UCSD-AML1 (cell line): ENCODE results near the gene MED25.

ENCODE experiments used
- DNase-seq: peaks from one replicate; lab custom pipeline; 2025; ENCODE audit not compliant: unreplicated experiment; lab: John Stamatoyannopoulos, UW

Gene MED25

DNA sequence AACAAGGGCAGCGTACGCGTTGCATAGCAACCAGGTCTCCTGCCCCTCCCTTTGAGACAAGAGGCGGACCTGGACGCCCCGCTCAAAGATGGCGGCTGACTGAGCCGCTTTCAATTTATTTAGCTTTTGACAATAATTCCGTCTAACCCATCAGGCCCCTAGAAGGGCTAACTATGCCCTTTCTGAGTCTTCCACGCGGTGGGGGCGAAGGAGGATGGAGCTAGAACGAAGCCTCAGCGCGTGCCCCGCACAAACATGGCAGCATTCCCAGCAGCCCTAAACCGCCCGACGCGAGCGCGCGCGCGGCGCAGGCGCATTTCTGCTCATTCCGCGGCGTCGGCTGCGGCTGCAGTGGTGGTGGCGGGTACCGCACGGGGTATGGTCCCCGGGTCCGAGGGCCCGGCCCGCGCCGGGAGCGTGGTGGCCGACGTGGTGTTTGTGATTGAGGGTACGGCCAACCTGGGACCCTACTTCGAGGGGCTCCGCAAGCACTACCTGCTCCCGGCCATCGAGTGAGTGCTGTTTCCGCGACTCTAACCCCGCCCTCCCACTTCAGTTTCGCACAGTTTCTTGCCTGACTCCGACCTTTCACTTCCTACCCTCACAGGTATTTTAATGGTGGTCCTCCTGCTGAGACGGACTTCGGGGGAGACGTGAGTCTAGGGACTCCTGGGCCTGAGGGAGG lies at the start of gene MED25:
TSS of gene MED25 (plus strand) at position 326 of the 685 bp plus-strand sequence. CDS start at position 379, 53 bp downstream.
- DNase-seq, result peak; percentile 89

DNA sequence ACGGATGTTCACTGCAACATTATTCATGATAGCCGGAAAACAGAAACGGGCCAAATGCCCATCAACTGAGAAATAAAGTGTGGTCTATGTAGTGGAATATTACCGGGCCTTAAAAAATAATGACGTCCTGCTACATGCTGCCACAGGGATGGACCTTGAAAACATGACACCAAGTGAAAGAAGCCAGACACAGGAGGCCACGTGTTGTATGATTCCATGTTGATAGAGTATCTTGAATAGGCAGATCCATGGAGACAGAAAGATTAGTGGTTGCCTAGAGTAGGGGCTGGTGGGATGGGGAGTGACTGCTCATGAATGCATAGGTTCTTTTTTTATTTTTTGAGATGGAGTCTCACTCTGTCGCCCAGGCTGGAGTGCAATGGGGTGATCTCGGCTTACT lies 47.6 kb upstream of the MED25 start:
- DNase-seq, result no peak

DNA sequence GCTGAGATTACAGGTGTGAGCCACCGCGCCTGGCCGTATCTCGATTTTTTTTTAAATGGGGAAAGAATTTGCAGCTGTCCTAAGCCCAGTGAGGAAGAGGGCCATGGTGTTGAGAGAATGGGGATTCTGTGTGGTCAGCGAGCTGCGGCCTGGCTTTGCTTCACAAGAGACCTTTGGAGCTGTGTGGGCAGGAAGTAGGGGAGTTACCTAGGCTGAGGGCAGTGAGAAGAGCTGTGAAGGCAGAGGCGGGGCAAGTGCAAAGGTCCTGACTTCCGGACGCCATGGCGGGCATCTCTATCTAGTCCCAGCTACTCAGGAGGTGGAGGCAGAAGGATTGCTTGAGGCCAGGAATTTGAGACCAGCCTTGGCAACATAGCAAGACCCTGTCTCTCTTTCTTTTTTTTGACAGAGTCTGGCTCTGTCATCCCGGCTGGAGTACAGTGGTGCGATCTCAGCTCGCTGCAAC lies 46.4 kb upstream of the MED25 start:
- DNase-seq, result no peak

DNA sequence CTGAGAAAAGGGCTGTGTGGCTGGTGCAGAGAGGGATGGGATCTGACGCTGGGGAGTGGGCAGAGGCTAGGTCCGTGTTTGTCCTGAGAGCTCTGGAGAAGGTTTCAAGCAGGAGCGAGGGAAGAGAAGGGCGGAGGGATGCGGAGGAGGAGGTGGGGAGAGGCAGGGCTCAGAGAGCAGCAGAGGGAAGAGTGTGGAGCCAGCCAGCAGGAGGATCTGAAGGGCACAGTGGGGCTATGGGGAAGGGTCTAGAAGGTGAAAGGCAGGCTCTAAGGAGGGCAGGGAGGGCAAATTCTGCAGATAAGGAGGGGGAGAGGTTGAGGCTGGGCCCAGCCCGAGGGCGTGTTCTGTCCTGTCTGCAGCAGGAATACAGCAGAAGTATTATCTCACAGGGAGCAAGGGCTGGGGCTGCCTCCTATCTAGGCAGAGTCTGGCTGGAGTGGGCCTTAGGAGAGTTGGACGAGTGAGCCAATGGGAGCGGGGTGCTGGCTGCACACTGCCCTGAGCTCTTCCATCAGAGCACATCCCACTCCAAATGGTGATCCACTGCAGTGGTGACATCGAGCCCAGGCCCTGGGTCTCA lies 45.1 kb upstream of the MED25 start:
- DNase-seq, result no peak

DNA sequence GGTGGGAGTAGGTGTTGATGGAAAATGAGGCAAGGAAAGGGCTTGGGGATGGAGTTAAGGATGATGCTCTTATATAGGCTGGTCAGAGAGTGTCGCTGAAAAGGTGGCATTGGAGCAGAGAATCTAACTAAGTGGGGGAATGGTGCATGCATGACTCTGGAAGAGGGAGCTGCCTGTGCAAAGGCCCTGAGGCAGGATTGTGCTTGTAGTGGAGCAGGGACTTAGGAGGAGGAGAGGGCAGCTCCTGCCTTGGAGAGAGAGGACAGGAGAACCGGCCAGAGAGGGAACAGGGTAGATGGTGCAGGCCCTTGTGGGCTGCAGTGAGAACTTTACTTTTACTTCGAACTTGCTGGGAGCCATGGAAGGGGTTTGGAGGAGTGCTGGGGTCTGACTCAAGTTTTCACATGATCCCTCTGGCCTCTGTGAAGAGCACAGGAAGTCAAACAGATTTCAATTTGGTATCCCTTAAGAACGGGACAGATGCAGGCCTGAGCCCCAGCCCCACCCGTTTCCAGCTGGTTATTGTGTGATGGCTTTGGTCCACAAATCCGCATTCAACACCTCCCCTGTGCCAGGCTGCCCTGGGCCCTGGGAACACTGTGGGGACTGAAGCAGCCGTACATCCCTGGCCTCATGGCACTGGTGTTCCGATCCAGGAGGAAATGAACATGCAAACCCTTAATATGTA lies 44.3 kb upstream of the MED25 start:
- DNase-seq, result no peak

DNA sequence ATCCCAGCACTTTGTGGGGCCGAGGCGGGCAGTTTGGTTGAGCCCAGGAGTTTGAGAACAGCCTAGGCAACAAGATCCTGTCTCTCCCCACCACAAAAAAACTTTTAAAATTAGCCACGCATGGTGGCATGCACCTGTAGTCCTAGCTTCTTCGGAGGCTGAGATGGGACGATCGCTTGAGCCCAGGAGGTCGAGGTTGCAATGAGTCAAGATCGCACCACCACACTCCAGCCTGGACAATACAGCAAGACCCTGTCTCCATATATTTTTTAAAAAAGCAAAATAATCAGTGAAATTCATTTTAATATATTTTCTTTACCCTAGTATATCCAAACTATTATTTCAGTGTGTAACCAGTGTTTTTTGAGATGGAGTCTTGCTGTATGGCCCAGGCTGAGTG lies 43.1 kb upstream of the MED25 start:
- no peak for DNase-seq

DNA sequence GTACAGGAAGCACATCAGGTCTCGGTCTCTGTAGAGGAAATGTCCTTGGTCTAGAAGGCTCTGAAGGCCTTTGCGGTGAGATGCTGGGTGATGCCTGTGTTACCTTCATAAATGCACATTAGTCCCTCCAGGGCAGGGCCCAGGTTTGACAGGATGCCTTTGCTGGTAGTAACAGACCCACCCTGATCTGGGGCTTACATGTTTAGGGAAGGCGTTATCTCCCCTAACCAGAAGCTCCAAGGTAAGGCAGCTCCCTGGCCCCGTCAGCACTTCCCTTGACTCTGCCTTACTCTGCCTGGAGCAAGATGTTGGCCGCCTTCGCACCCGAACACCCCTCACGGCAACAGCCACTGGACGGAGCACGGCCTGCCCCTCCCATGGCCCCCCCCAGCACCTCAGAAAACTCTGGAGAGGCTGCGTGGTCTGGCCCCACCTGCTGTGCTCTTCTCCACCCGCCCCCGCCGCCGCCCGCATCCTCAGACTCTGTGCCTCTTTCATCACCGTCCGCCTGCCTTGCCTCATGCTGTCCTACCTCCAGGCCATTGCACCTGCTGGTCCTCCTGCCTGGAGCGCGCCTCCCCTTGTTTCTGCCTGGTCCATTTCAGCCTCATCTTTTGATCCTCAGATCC lies 42.2 kb upstream of the MED25 start:
- DNase-seq, result no peak

DNA sequence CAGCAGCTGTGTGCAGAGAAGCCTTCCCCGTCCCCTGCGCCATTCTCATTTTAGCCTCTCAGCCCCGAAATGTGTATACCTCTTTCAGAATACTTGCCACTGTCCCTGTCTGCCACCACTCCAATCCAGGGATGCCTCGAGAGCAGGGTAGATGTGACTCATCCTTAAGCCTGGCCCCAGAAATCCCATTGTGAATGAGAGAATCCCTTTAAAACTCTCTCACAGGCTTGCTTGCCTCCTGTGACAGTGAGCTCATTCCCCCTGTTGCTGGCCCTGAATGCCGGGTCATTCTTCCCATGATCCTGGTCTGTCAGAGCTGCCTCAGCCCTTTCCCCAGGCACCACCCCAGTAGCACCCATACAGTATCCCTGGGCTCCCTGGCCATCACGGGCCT lies 41.7 kb upstream of the MED25 start:
- DNase-seq, result no peak

DNA sequence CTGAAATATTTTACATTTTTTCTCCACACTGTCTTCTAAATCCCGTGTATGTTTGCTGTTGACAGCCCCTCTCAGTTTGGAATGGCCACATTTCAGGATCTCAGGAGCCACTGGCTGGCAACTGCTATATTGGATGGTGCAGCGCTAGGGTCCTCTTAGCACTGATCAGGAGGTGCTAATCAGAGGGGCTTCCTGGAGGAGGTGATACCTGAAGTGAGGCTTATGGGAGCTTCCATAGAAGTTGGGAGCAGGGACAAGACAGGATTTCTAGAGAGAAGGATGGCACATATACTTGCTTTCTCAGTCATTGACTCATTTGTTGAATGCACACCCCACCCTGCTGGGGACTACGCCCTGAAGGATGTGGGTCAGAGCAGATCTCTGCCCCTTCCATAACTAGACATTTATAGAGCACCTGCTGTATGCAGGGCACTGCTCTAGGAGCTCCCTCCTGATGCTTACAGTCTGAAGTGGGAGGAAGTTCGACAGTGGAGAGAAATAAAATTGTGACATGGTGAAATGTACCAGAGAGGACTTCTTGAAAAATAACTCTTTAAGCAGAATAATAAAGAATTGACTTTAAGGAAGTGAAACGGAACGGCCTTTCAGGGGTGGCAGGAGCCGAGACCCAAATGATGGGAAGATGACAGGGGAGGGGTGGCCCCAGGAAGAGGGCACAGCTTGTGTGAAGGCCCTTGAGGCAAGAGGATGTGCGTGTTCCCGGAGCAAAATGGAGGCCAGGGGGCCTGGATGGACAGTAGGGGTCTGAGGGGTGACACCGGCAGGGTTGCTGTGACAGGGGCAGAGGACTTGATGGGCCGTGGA lies 38.1 kb upstream of the MED25 start:
- no peak for DNase-seq

DNA sequence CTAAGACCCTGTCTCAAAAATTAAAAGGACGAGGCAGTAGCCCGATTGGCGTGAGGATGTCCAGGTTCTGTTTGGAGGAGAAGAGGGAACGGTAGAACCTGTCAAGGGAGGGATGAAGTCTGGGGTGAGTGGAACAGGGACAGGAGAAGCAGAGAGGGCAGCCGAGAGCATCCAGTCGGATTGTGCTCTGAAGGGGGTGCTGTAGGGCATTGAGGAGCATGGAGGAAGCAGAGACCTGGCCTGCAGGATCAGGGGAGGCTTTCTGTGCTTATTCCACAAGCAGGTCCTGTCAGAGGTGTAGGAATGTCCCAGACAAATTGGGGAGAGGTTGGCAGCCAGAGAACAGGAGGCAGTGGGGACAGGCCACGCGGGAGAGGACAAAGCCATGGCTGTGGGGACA lies 37.2 kb upstream of the MED25 start:
- DNase-seq, result no peak

DNA sequence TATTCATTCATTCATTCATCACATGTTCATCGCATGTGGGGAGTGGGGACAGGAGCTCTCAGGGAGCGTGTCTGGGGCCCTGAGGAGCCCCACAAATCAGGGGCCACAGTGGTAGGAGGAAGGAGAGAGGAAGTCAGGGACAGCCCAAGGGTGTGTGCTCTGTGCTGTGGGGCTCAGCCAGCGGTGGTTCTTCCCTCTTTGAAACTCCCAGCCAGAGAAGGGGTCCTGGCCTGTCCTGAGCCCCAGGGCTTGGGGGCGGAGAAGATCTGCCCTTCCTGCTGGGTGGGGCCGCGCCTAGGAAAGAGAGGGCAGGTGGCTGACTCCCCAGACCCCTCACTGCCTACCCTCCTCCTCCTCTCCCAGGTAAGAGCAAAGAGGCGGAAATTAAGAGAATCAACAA lies 36.7 kb upstream of the MED25 start:
- no peak for DNase-seq

DNA sequence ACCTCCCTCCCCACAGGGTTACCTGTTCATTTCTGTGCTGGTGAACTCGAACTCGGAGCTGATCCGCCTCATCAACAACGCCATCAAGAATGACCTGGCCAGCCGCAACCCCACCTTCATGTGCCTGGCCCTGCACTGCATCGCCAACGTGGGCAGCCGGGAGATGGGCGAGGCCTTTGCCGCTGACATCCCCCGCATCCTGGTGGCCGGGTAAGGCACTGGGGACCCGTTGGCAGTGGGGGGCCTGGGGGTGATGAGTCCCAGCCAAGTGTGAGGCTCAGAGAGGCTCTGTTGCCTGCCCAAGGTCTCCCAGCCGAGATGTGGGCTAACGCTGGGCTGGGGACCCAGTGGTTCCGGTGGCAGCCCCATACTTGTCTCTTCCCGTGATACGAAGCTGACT lies 35.6 kb upstream of the MED25 start:
- no peak for DNase-seq

DNA sequence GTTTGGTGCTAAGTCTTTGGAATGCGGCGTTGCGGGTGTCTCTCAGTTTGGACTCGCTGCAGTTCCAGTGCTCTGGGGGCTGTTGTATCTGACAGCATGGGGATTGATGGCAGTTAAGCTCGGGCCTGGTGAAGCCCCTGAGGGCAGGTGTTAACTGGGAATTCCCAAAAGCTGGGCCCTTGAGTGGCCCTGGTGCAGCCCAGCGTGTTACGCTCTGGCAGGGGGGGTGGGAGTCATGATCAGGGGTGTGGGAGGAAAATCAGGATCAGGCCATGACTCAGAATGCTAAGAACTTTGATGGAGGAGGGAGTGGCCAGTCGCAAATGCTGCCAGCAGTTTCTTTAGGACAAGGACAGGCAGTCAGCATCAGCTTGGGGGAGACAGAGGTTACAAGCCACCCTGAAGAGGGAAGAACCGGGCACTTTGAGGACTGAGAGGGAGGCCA lies 31.7 kb upstream of the MED25 start:
- no peak for DNase-seq

DNA sequence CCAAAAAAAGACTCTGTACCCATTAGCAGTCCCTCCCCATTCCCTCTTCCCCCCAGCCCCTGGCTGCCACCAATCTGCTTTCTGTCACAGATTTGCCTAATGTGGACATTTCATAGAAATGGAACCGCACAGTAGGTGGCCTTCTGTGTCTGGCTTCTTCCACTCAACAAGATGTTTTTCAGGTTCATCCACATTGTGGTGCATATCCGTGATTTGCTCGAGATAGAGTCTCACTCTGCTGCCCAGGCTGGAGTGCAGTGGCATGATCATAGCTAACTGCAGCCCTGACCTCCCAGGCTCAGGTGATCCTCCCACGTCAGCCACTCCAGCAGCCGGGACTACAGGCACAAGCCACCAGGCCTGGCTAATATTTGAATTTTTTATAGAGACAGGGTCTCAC lies 30.3 kb upstream of the MED25 start:
- DNase-seq, result no peak

DNA sequence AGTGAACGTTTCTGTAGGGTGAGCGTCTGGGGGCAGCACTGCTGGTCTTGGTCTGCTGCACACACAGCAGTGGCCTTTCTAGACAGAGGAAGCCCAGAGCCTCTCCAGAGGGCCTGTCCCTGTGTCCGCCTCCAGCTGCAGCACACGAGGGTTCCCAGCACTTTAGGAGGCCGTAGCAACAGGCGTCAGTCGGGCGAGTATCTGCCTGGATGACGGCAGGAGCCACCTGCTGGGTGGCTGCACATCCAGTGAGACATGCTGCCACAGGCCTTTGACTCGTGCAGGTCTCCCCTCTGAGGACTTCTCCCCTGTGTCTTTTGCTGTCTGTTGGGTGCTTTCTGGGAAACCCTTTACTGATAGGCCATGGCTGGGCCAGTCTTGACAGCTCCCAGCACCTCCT lies 29.2 kb upstream of the MED25 start:
- DNase-seq, result no peak

DNA sequence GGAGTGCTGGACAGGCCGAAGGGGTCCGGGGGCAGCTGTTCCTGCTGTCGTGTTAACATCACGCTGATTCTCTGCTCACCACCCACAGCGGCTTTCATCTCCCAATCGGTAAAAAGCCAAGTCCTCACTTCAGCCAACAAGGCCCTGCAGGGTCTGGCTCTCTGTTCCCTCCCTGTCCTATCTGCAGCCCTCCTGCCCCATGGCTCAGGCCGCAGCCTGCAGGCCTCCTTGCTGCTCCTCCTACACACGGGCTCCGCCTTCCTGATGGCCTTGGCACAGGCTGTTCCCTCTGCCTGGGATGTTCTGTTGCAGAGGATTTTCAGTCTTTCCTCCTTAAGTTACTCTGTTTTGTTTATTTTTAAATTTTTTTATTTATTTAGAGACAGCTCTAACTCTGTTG lies 27.2 kb upstream of the MED25 start:
- DNase-seq, result no peak

DNA sequence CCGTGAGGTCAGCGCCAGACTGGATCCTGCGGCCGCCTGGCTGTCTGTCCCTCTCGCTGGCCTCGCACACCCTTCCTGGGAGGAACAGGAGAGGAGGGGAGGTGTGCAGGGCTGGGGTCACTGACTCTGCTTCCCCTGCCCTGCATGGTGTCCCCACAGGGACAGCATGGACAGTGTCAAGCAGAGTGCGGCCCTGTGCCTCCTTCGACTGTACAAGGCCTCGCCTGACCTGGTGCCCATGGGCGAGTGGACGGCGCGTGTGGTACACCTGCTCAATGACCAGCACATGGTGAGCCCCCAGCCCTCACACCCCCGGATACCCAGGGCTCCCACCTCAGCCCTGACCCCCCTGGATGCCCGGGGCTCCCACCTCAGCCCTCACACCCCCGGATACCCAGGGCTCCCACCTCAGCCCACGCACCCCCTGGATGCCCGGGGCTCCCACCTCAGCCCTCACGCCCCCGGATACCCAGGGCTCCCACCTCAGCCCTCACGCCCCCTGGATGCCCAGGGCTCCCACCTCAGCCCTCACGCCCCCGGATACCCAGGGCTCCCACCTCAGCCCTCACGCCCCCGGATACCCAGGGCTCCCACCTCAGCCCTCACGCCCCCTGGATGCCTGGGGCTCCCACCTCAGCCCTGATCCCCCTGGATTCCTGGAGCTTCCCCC lies 26.2 kb upstream of the MED25 start:
- DNase-seq, result no peak

DNA sequence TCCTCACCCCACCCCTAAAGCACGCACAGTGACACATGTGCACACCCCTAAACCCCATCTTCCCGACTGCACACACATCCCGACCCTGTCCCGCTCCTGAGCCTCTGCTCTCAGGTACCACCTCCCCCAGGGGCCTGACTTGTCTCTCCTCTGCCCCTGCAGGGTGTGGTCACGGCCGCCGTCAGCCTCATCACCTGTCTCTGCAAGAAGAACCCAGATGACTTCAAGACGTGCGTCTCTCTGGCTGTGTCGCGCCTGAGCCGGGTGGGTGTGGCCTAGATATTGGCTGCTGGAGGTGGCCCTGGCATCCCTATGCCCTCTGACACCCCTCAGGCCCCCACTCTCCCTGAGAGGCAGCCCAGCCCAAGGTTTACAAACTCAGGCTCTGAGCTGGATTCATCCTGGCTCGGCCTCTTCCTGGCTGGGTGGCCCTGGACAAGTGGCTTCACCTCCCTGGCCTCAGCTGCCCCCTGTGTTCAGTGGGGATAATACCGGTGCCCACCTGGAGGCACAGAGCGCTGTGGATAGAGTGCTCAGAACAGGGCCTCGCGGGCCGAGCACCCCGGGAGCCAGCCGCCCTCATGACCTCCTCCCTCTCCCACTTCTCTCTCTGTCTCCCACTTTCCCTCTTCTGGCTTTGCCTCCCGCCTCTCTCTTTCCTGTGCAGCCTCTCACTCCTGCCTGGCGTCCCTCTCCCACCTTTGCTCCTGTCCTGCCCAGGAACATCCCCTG lies 25.1 kb upstream of the MED25 start:
- DNase-seq, result no peak

DNA sequence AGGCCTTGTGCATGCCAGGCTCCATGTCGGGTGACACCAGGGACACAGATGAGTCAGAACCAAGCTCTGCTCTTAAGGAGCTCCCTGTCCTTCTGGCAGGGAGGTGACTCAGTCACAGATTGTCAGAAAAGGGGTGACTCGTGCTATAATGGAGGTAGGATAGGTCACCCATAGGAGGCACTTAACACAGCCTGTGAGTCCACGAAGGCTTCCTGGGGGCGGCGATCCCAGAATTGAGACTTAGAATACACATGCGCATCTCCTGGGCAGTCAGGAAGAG lies 24.6 kb upstream of the MED25 start:
- no peak for DNase-seq

DNA sequence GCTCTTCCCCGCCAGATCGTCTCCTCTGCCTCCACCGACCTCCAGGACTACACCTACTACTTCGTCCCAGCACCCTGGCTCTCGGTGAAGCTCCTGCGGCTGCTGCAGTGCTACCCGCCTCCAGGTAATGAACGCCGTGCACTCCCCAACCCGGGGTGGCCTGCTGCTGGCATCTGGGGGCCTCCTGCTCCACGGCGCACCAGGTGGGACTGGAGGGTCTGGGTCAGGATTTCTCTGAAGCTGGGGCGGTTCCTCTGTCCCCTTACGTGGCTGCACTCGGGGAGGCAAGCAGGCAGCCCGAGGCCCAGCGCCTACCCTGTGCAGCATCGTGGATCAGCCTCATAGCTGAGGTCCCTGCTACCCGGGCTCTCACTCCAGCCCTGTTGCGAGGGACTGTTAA lies 22.5 kb upstream of the MED25 start:
- no peak for DNase-seq
